ENCODE results near the gene EPOP.

The EPOP gene

GRCh38 chr17:38706505-38707216, 31.9 kb upstream of the EPOP start:
- no peak for DNase-seq (ENCODE audit: insufficient read length, low spot score)
- FAIRE-seq: no peak

GRCh38 chr17:38705803-38706504, 31.2 kb upstream of the EPOP start:
- FAIRE-seq: no peak

GRCh38 chr17:38705523-38705802, 30.7 kb upstream of the EPOP start:
- DNase-seq (ENCODE audit: insufficient read length, low spot score) (peak; percentile 55), FAIRE-seq (no peak)

More at GRCh38 chr17:38705803-38706504, 31.2 kb upstream of the EPOP start:
- DNase-seq (ENCODE audit: insufficient read length, low spot score): no peak

GRCh38 chr17:38704606-38705522, 30.1 kb upstream of the EPOP start, which contains the start of gene MLLT6:
MLLT6 (plus strand) TSS chr17:38705273; CDS start chr17:38705633, 360 bp downstream.
- FAIRE-seq: no peak
- peak; percentile 80 for DNase-seq (ENCODE audit: insufficient read length, low spot score)

- DNase-seq (ENCODE audit: insufficient read length, low spot score) (peak; percentile 83), FAIRE-seq (no peak)
These were observed 29.2 kb upstream of the EPOP start for GRCh38 chr17:38703742-38704605.

- no peak for DNase-seq (ENCODE audit: insufficient read length, low spot score)
- no peak for FAIRE-seq
These were observed 28.4 kb upstream of the EPOP start for GRCh38 chr17:38702916-38703741.

- no peak for FAIRE-seq
- peak; percentile 59 for DNase-seq (ENCODE audit: insufficient read length, low spot score)
These were observed 27.6 kb upstream of the EPOP start for GRCh38 chr17:38702166-38702915.

- no peak for DNase-seq (ENCODE audit: insufficient read length, low spot score)
- no peak for FAIRE-seq
These were observed 26.9 kb upstream of the EPOP start for GRCh38 chr17:38701504-38702165.

- FAIRE-seq (no peak), DNase-seq (ENCODE audit: insufficient read length, low spot score) (no peak)
These were observed 24.0 kb upstream of the EPOP start for GRCh38 chr17:38698760-38699159.

- FAIRE-seq (no peak), DNase-seq (ENCODE audit: insufficient read length, low spot score) (no peak)
These were observed 22.5 kb upstream of the EPOP start for GRCh38 chr17:38697061-38697820.

- FAIRE-seq: no peak
- no peak for DNase-seq (ENCODE audit: insufficient read length, low spot score)
These were observed 19.1 kb upstream of the EPOP start for GRCh38 chr17:38693700-38694329.

GRCh38 chr17:38691154-38691553, 16.4 kb upstream of the EPOP start:
- FAIRE-seq (no peak), DNase-seq (ENCODE audit: insufficient read length, low spot score) (no peak)

GRCh38 chr17:38690386-38690785, 15.6 kb upstream of the EPOP start:
- DNase-seq (ENCODE audit: insufficient read length, low spot score) (no peak), FAIRE-seq (no peak)

- DNase-seq (ENCODE audit: insufficient read length, low spot score): no peak
These were observed 12.5 kb upstream of the EPOP start for GRCh38 chr17:38687286-38687685.

GRCh38 chr17:38685491-38685890, 10.7 kb upstream of the EPOP start:
- DNase-seq (ENCODE audit: insufficient read length, low spot score): no peak

More at GRCh38 chr17:38687286-38687685, 12.5 kb upstream of the EPOP start:
- FAIRE-seq: no peak

GRCh38 chr17:38681096-38681495, 6.3 kb upstream of the EPOP start:
- no peak for FAIRE-seq
- DNase-seq (ENCODE audit: insufficient read length, low spot score): no peak

More at GRCh38 chr17:38685491-38685890, 10.7 kb upstream of the EPOP start:
- FAIRE-seq: no peak

GRCh38 chr17:38677819-38678218, 3.1 kb upstream of the EPOP start:
- FAIRE-seq: no peak
- no peak for DNase-seq (ENCODE audit: insufficient read length, low spot score)

Data from GM19239 (cell line).